WTC11 (cell line): ENCODE measurements around the gene RASAL2. TPM values are rescaled to one million over a fixed set of nuclear protein-coding genes. Genes with fewer than 3 reads are reported as not detected.

Experiments used
- ATAC-seq: fragments of 200-7000 bp; cut with Tn5 transposase; 2 replicates; pipeline ENCODE4 v1.10.0; 2021; ENCODE audit warnings: mild to moderate bottlenecking, moderate library complexity
- CTCF ChIA-PET: fragments of 300-600 bp; sonication (Branson Sonifier 250); formaldehyde crosslinking; loops from one replicate; lab custom pipeline; 2021; ENCODE audit warnings: antibody characterized with exemption; lab: Charles Lee
- POLR2A ChIA-PET: fragments of 350-600 bp; sonication (Branson Sonifier 250); formaldehyde crosslinking; loops from one replicate; lab custom pipeline; 2021; ENCODE audit warnings: antibody characterized with exemption; lab: Charles Lee
- DNase-seq: peaks from one replicate; pipeline ENCODE4 v3.0.0; 2021; ENCODE audit warnings: low spot score
- H3K27ac Mint-ChIP-seq: 2 replicates; pipeline ENCODE4 v1.8.0; 2021; ENCODE audit warnings: mixed read lengths
- H3K27me3 Mint-ChIP-seq: 2 replicates; pipeline ENCODE4 v1.8.0; 2021; ENCODE audit warnings: low read depth, mild to moderate bottlenecking, moderate library complexity, mixed read lengths
- H3K36me3 Mint-ChIP-seq: 2 replicates; pipeline ENCODE4 v1.8.0; 2021; ENCODE audit warnings: mixed read lengths
- H3K4me1 Mint-ChIP-seq: 2 replicates; pipeline ENCODE4 v1.8.0; 2022; ENCODE audit warnings: mixed read lengths
- H3K4me3 Mint-ChIP-seq: 2 replicates; pipeline ENCODE4 v1.8.0; 2021; ENCODE audit warnings: mild to moderate bottlenecking, moderate library complexity, mixed read lengths
- H3K9me3 Mint-ChIP-seq: 2 replicates; pipeline ENCODE4 v1.8.0; 2021; ENCODE audit warnings: mixed read lengths
- CBFB ChIP-seq: sonication (generic); formaldehyde crosslinking; IDR thresholded peaks from 2 replicates; pipeline ENCODE4 v1.8.1; 2022; ENCODE audit warnings: mild to moderate bottlenecking, low read depth, missing genetic modification reagents
- FOXJ3 ChIP-seq: sonication (generic); formaldehyde crosslinking; IDR thresholded peaks from 2 replicates; pipeline ENCODE4 v1.9.0; 2021; ENCODE audit warnings: missing genetic modification reagents, mild to moderate bottlenecking, borderline replicate concordance
- JAZF1 ChIP-seq: fragments of 250-450 bp; sonication (Bioruptor Pico); IDR thresholded peaks from 2 replicates; pipeline ENCODE4 v1.9.0; 2021; ENCODE audit warnings: moderate library complexity, mild to moderate bottlenecking, inconsistent platforms
- SMAD3 ChIP-seq: sonication (generic); formaldehyde crosslinking; IDR thresholded peaks from 2 replicates; pipeline ENCODE4 v1.8.0; 2022; ENCODE audit warnings: missing genetic modification reagents, mild to moderate bottlenecking, borderline replicate concordance
- ZNF263 ChIP-seq: sonication (generic); formaldehyde crosslinking; IDR thresholded peaks from 2 replicates; pipeline ENCODE4 v1.8.1; 2022; ENCODE audit warnings: low read depth, mild to moderate bottlenecking, moderate library complexity, missing genetic modification reagents
- ZNF416 ChIP-seq: fragments of 250-450 bp; sonication (Bioruptor Pico); IDR thresholded peaks from 2 replicates; pipeline ENCODE4 v1.9.0; 2021; ENCODE audit warnings: mild to moderate bottlenecking, inconsistent platforms
- ZNF671 ChIP-seq: fragments of 250-450 bp; sonication (Bioruptor Pico); IDR thresholded peaks from 2 replicates; pipeline ENCODE4 v1.8.0; 2021; ENCODE audit warnings: mild to moderate bottlenecking
- total RNA-seq: library from RNA; stranded (reverse); gene quantifications from 3 replicates; pipeline ENCODE4 v1.2.3, GENCODE V29; 2021
- TF ChIP-seq, protein P1 (sequence below): sonication (generic); formaldehyde crosslinking; IDR thresholded peaks from 2 replicates; pipeline ENCODE4 v1.8.1; 2023; ENCODE audit warnings: mild to moderate bottlenecking, moderate library complexity, missing genetic modification reagents
- TF ChIP-seq, protein P2 (sequence below): sonication (generic); formaldehyde crosslinking; IDR thresholded peaks from 2 replicates; pipeline ENCODE4 v1.8.1; 2022; ENCODE audit warnings: missing genetic modification reagents, borderline replicate concordance
- TF ChIP-seq, protein P3 (sequence below): fragments of 250-450 bp; sonication (Bioruptor Pico); IDR thresholded peaks from 2 replicates; pipeline ENCODE4 v1.9.0; 2021; ENCODE audit warnings: mild to moderate bottlenecking
- TF ChIP-seq, protein P4 (sequence below): sonication (generic); formaldehyde crosslinking; conservative IDR thresholded peaks from 2 replicates; pipeline ENCODE4 v1.8.1; 2023; ENCODE audit warnings: mild to moderate bottlenecking, low read depth, missing genetic modification reagents, moderate library complexity
- TF ChIP-seq, protein P5 (sequence below): sonication (generic); formaldehyde crosslinking; IDR thresholded peaks from 2 replicates; pipeline ENCODE4 v1.8.1; 2022; ENCODE audit warnings: low read depth, missing genetic modification reagents, borderline replicate concordance
- TF ChIP-seq, protein P6 (sequence below): fragments of 250-450 bp; sonication (Bioruptor Pico); conservative IDR thresholded peaks from 2 replicates; pipeline ENCODE4 v1.9.0; 2021; ENCODE audit warnings: mild to moderate bottlenecking

RASAL2 gene
- total RNA-seq, 1 experiment from 2014 or later: 29.5 TPM

DNA sequence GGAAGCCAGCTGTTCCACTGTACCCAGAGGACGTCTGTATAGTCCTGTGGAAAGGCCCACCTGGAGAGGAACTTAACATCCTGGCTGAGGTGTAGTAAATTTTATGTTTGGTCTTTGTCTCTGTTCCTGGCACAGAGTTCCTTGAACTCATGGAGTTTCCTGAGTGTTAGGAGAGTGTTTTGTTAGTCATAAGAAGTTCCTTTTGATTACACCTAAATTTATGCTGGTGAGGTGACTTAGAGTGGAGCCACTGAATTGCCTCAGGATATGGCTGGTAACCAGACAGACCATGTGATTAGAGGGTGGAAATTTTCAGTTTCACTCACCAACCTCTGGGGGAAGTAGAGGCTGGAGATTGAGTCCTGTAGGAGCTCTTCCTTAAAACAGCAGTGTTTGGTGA is 57.9 kb downstream of the RASAL2 start (continued):
- TF ChIP-seq, protein P1, sequence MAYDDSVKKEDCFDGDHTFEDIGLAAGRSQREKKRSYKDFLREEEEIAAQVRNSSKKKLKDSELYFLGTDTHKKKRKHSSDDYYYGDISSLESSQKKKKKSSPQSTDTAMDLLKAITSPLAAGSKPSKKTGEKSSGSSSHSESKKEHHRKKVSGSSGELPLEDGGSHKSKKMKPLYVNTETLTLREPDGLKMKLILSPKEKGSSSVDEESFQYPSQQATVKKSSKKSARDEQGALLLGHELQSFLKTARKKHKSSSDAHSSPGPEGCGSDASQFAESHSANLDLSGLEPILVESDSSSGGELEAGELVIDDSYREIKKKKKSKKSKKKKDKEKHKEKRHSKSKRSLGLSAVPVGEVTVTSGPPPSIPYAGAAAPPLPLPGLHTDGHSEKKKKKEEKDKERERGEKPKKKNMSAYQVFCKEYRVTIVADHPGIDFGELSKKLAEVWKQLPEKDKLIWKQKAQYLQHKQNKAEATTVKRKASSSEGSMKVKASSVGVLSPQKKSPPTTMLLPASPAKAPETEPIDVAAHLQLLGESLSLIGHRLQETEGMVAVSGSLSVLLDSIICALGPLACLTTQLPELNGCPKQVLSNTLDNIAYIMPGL (CRISPR knock-in tag): no peak
- TF ChIP-seq, protein P2, sequence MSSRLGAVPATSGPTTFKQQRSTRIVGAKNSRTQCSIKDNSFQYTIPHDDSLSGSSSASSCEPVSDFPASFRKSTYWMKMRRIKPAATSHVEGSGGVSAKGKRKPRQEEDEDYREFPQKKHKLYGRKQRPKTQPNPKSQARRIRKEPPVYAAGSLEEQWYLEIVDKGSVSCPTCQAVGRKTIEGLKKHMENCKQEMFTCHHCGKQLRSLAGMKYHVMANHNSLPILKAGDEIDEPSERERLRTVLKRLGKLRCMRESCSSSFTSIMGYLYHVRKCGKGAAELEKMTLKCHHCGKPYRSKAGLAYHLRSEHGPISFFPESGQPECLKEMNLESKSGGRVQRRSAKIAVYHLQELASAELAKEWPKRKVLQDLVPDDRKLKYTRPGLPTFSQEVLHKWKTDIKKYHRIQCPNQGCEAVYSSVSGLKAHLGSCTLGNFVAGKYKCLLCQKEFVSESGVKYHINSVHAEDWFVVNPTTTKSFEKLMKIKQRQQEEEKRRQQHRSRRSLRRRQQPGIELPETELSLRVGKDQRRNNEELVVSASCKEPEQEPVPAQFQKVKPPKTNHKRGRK (CRISPR knock-in tag): no peak
- TF ChIP-seq FOXJ3: no peak
- TF ChIP-seq, all 79 proteins: peak for 0

DNA sequence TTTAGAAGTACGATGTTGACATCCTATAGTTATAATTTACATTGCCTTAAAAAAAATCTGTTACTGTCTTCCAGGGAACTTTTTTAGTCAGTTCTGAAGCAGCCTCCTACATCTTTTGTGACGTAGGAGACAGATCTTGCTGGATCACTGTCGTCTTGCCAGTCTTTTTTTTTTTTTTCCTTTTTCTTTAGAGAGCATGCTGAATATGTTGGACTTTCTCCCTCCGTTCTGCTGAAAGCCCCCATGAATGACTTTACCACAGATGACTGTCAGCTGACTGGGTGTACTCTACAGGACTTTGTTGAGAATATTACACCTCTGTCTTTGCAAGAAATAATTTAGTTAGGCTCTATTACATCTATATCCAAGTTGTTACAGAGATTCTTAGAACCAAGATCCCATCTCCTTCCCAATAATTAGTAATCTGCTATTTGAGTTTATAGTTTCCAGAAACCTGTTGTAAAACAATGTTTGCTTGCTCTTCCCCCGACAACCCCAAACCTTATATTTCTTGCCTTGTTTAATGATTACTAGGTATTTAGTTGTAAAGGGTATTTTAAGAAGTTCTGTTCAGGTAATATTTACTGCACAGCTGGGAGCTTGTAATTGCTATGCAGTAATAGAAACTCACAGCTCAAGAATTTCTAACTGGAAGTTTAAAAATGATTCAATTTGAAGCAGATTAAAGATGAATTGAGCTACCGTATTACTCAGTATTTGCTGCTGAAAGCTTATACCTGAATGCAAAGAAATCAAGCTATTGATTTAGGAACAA is 61.8 kb downstream of the RASAL2 start:
- POLR2A ChIA-PET: no interaction called here
- ATAC-seq (no peak), DNase-seq (no peak)
- CTCF ChIA-PET: interaction anchor here (1.1 kb wide), 1 partner anchor 180 kb away, joined by 3 read pairs; no protein-coding TSS in a partner anchor
- Mint-ChIP-seq H3K9me3 (peaks cover 5% of the 10 kb centered on the region), H3K36me3 (no peaks in the 10 kb centered on the region; the same call in 1 of the 2 replicates), H3K27me3 (no peaks in the 10 kb centered on the region), H3K4me3 (no peak overlapping the region), H3K27ac (no peak overlapping the region), H3K4me1 (peaks cover 15% of the 10 kb centered on the region)
- TF ChIP-seq, protein P3, sequence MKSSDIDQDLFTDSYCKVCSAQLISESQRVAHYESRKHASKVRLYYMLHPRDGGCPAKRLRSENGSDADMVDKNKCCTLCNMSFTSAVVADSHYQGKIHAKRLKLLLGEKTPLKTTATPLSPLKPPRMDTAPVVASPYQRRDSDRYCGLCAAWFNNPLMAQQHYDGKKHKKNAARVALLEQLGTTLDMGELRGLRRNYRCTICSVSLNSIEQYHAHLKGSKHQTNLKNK (CRISPR knock-in tag): no peak
- TF ChIP-seq JAZF1 (CRISPR knock-in tag) (no peak), CBFB (no peak), ZNF416 (CRISPR knock-in tag) (no peak), ZNF671 (no peak), SMAD3 (CRISPR knock-in tag) (no peak), ZNF263 (CRISPR knock-in tag) (no peak), FOXJ3 (no peak)
- TF ChIP-seq, protein P4, sequence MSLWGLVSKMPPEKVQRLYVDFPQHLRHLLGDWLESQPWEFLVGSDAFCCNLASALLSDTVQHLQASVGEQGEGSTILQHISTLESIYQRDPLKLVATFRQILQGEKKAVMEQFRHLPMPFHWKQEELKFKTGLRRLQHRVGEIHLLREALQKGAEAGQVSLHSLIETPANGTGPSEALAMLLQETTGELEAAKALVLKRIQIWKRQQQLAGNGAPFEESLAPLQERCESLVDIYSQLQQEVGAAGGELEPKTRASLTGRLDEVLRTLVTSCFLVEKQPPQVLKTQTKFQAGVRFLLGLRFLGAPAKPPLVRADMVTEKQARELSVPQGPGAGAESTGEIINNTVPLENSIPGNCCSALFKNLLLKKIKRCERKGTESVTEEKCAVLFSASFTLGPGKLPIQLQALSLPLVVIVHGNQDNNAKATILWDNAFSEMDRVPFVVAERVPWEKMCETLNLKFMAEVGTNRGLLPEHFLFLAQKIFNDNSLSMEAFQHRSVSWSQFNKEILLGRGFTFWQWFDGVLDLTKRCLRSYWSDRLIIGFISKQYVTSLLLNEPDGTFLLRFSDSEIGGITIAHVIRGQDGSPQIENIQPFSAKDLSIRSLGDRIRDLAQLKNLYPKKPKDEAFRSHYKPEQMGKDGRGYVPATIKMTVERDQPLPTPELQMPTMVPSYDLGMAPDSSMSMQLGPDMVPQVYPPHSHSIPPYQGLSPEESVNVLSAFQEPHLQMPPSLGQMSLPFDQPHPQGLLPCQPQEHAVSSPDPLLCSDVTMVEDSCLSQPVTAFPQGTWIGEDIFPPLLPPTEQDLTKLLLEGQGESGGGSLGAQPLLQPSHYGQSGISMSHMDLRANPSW (CRISPR knock-in tag): no peak
- TF ChIP-seq, protein P5, sequence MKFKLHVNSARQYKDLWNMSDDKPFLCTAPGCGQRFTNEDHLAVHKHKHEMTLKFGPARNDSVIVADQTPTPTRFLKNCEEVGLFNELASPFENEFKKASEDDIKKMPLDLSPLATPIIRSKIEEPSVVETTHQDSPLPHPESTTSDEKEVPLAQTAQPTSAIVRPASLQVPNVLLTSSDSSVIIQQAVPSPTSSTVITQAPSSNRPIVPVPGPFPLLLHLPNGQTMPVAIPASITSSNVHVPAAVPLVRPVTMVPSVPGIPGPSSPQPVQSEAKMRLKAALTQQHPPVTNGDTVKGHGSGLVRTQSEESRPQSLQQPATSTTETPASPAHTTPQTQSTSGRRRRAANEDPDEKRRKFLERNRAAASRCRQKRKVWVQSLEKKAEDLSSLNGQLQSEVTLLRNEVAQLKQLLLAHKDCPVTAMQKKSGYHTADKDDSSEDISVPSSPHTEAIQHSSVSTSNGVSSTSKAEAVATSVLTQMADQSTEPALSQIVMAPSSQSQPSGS (CRISPR knock-in tag): no peak
- TF ChIP-seq, protein P6, sequence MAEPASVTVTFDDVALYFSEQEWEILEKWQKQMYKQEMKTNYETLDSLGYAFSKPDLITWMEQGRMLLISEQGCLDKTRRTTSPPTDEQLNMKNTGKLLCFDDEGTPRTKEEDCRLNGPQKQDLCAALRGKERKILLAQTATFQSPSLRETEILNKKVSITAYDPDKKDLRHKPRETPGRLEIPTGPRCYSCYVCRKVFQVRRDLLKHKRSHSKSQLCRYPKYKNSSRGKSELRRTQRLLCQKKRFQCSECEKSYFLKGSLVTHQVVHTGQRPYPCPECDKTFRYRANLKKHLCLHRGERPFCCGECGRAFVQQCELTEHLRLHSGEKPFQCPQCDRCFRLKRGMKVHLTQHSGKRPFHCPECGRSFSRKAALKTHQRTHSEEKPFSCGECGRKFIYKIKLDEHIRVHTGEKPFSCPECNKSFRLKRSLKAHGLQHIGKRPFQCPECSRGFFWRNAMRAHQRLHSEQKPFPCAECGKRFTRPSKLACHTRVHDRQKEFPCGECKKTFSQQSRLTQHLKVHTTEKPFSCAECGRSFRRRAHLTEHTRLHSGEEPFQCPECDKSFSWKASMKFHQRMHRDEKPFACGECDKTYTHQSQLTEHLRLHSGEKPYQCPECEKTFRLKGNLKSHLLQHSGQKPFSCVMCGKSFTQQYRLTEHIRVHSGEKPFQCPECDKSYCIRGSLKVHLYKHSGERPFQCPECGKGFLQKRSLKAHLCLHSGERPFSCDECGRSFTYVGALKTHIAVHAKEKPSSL: no peak
- TF ChIP-seq, protein P2 (CRISPR knock-in tag): no peak
